Body of pancreas (tissue), 4 donors: ENCODE measurements around the gene MTFMT.

Experiments
- POLR2A ChIP-seq, 3 donors: fragments of 450-650 bp; IDR thresholded peaks; one replicate each; pipeline ENCODE4 v1.6.1; 2016; ENCODE audit warnings: antibody characterized with exemption in 3 of 3, mild to moderate bottlenecking in 2 of 3
- TF ChIP-seq, protein P1 (sequence below), 7 experiments: fragments of 450-650 bp in 4 of 7; fragments of 200-600 bp in 3 of 7; sonication (generic) in 3 of 7; IDR thresholded peaks; one replicate each; pipeline ENCODE4 v1.5.1; 2016 to 2019; ENCODE audit warnings: antibody characterized with exemption in 7 of 7

DNA sequence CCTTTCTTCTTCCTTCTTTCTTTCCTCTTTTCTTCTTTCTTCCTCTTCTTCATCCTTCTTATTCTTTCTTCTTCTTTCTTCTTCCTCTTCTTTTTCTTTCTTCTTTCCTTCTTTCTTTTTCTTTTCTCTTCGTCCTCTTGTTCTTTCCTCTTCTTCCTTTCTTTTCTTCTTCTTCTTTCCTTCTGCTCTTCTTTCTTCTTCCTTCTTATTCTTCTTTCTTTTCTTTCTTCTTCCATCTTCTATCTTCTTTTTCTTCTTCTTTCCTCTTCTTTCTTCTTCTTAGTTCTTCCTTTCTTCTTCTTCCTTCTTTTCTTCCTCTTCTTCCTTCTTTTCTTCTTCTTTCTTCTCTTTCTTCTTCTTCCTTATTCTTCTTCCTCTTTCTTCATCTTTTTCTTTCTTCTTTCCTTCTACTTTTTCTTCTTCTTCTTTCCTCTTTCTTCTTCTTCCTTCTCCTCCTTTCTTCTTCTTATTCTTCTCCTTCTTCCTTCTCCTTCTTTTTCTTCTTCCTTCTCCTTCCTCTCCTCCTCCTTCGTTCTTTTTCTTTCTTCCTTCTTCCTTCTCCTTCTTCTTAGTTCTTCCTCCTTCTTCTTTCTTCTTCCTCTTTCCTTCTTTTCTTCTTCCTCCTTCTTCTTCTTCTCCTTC is 77.5 kb downstream of the MTFMT start:
- TF ChIP-seq, protein P1, sequence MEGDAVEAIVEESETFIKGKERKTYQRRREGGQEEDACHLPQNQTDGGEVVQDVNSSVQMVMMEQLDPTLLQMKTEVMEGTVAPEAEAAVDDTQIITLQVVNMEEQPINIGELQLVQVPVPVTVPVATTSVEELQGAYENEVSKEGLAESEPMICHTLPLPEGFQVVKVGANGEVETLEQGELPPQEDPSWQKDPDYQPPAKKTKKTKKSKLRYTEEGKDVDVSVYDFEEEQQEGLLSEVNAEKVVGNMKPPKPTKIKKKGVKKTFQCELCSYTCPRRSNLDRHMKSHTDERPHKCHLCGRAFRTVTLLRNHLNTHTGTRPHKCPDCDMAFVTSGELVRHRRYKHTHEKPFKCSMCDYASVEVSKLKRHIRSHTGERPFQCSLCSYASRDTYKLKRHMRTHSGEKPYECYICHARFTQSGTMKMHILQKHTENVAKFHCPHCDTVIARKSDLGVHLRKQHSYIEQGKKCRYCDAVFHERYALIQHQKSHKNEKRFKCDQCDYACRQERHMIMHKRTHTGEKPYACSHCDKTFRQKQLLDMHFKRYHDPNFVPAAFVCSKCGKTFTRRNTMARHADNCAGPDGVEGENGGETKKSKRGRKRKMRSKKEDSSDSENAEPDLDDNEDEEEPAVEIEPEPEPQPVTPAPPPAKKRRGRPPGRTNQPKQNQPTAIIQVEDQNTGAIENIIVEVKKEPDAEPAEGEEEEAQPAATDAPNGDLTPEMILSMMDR (IDR thresholded peaks at IDR 0.05), result no peak
- no peak for TF ChIP-seq POLR2A (IDR thresholded peaks at IDR 0.05)
